Suppressor macrophage treated with lipopolysaccharide for 1 hour (primary cell): ENCODE measurements around the gene PRR9.

Experiments used
- DNase-seq, 3 donors: peaks; one replicate each; pipeline ENCODE4 v3.0.0-alpha.2; 2020 to 2022

The PRR9 gene

DNA sequence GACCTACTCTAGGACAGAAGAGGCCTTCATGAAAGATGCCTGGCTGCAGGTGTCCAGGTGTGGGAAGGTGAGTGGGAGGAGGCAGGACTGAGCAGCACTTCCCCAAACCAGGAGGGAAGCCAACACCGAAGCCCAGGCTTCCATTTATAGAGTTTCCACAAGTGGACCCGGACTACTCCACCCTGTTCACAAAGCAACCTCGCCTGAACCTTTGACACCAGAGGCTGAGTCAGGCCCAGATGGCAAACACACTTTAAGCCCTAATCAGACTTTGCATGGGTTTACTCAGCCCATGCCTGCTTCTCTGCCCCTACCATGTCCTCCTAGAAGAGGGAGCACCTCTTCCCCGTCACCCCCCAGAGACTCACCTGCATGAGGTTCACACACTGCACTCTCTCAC, 14.0 kb downstream of the PRR9 start:
- DNase-seq = peak; percentile 11 to 32 (median 17)

DNA sequence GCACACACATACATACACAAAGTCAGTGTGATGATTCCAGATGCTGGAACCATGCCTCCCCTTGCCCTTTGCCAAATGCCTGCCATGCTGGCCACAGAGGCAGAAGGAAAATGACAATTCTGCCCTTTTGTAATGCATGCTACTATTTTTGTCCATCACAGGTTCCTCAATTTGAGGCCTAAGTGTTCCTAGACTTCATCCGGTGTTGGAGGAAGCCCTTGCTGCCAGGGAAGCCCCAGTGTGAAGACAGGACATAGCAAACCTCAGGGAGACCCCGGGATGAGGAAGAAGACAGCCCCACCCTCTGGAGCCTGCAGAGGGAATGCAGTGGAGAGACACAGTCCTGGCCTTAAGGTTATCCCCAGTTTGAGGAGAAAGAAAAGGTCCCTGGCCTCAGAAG, 14.4 kb downstream of the PRR9 start:
- peak; percentile 56 to 65 (median 61) for DNase-seq

DNA sequence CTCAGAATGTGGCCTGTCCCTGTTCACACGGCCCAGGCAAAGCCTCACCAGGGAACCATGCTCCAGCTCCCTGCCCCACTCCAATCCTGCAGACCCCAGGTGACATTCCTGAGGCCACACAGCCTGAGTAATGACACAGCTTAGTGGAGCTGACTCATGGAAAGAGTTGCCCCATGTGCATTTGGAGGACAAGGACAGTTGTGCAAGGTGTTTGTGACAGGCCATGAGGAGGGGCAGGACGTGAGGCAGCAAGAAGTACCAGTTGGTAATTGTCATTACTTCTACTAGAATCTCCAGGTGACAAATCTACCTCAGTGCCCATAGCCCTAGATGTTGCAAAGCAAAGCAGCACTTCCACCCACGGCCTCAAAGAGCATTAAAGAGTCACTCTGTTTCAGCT, 15.2 kb downstream of the PRR9 start:
- DNase-seq = peak; percentile 49 to 58 (median 58)

DNA sequence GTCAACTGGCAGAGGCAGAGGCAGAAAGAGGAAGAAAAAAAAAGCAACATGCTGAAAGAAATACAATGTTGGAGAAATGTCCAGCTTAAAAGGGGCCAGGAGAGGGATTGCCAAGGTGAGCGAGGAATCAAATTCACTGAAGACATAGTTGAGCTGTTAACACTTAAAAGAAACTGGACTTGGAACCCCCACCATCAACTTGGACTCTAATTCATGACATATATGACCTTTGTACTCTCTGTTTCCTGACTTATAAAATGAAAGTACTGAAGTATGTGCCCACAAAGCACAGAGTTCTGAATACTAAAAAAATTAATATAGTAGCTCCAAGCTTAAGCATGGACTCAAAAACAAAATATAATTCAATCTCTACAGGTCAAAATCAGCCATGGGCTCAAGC, 16.1 kb downstream of the PRR9 start:
- peak in 1 of 3 donors; percentile 8 for DNase-seq

DNA sequence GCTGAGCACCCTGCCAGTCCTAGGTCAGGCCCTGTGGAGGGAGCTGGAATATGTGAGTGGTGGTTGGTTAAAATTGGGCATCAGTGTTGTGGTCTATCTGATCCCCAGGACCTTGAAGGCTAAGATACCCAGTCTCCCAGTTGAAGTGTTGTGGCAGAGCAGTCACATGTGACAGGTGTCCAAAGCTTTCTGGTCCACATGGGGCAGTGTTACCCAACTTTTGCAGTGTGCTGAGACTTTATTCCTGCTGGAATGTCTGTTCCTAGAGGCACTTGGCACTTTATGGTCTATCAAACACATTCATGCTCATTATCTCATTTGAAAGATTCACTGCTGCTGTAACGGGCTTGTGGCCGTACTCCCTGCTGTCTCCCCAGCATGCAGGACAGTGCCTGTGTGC, 21.1 kb downstream of the PRR9 start:
- DNase-seq = no peak

DNA sequence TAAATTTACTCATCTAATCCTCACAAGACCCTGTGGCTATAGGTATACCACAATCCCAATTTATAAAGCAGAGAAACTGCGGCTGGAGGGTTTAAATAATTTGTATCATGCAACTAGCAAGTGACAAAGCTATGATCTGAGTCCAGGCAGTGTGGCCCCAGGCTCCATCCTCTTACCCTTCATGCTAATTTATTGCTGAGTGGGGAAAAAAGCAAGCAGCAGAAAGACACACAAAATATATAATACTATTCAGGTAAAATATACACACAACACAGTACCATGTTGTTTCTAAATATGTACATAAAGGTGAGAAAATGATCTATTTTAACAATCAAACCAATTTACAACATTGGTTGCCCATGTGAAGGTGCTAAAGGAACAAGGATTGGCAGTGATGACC, 24.8 kb downstream of the PRR9 start:
- no peak for DNase-seq

DNA sequence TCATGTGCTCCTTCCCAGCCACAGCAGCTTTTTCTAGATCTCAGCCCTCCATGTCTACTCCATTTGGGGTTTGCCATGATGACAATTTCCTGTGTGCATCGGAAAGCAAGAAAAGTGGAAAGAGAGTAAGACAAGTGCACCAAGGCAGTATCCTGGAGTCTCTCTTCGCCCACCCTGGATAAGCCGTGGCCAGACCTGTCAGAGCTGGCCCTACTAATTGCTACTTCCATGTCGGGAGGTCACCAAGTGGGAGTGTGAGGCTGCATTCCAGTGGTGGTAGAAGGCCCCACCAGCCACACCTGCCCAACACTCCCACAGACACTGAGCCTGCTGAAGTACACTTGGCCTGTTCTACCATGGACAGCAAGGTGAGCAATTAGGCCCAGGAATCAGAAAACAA, 28.1 kb downstream of the PRR9 start:
- no peak for DNase-seq

DNA sequence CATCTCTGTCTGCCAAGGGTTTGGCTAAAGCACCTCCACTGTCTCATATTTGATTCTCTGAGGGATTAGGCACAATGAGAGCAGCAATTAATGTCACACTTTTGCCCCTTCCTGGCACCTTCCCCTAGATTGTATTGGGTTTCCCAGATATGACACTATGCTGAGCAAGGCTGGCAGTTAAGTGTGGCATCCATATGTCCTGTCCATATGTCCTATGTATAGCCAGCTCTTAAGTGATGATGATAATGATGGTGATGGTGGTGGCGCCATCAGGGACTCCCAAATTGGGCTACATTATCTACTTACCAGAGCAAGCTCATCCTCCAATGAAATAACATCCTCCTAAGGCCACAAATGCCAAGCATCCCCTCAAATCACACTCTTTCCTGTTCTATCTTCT, 28.6 kb downstream of the PRR9 start:
- no peak for DNase-seq

DNA sequence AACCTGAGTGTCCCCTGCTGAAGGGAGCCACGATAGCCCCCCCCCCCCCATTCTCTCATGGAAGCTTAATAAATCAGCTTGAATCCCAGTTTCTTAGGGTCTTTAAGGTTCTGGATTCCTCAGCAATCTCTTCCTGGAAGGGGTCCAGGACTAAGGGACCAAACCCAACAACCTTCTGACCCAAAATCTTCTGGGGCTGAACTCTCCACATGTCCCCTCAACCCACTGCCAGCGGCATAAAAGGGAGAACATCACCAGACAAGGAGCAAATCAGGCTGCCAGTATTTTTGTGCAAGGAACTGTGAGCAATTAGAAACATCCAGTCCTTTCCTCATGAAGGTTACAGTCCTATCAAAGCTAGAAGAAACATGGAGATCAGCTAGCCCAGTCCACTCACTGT, 29.4 kb downstream of the PRR9 start:
- DNase-seq = no peak

DNA sequence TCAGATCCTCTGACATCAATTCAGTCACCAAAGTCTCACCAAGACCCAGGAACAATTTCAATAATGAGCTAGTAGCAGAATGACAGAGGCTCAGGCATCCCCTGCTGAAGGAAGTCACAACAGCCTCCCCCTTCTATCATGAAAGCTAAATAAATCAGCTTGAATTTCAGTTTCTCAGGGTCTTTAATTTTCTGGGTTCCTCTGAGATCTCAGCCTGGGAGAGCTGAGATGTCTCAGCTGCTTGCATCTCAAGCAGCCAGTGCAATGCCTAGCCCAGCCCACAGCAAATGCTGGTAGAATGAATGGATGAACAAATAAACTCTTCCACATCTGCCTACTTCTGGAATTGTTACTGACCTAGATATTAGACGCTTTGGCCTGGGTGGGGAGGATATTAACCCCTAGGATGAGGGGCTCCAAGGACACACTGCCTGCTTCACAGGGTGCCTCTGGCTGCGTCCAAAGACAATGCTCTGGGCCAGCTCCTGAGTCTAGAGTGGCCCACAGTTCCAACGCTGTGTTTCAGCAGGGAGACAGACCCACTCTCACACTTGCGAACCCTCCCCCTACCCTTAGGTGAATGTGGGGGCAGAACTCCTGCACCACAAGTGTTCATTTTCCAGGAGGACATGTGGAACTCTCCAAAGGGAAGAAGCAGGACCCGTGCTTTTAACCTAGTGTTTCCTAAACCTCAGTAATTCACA, 30.9 kb downstream of the PRR9 start:
- no peak for DNase-seq

DNA sequence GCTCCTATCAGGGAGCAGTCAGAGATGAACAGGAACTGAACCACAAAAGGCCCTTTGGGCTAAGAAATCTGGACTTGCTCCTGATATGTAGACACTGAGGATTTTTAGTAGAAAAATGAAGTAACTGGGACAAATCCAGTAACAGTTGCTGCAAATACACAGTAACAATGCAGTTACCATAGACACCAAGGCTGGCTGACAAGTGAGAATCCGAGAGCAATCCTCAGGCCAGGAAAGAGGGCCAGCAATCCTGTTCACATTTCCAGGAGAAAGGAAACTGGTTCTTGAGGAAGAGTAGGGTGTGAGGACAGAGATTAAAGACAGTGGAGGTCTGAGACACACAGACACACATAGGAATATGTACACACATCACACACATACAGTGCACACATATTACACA, 32.8 kb downstream of the PRR9 start:
- no peak for DNase-seq

DNA sequence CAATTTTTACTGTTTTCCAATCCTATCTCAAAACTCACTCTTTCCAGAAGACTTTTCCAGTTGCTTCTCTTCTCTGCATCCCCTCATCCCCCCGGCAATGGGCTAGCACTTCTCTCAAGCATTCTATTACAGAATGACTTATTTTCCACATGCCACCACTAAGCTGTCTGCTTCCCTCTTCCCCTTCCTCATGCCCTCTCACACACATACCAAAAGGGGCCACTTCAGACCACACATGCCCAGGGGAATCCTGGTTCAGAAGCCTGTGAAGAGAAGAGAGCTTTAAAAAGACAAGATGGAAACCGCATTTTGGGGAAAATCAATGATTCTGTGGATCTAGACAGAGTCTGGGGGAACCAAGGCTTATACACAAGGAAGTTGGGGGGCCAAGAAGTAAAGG, 33.7 kb downstream of the PRR9 start:
- DNase-seq = no peak

DNA sequence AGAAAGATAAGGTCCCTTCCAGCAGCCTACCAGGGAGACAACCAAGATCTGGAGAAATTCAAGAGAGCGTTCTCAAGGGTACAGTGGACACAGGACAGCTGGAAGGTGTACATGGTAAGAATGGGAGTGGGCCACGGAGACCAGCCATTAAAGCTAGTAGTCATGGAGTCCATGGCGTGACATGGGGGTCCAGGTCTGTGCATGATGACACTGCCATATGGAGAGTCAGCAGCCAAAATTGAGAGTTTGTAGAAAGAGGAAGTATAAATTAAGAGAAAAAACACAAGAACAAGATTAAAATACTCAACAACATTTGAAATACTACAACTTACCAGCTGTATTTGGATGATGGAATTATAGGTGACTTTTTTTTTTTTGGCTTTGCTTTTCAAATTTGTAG, 34.2 kb downstream of the PRR9 start:
- no peak for DNase-seq

DNA sequence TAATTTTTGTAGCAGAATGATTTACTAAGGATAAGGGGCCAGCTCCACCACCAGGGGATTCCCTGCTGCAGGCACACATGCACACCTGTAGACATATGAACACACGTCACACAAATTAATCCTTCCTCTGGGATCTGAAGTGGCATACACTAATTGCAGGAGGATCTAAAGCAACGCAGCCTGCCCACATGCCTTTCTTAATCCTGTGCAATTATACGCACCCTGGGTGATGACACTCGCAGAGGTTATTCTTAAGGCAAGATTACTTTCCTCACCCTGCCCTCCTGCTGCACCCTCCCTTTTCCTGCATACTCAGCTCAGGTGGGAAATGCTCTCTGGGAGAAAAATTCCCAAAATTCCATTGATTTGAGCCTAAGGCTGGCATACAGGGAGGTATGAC, 34.6 kb downstream of the PRR9 start:
- no peak for DNase-seq

DNA sequence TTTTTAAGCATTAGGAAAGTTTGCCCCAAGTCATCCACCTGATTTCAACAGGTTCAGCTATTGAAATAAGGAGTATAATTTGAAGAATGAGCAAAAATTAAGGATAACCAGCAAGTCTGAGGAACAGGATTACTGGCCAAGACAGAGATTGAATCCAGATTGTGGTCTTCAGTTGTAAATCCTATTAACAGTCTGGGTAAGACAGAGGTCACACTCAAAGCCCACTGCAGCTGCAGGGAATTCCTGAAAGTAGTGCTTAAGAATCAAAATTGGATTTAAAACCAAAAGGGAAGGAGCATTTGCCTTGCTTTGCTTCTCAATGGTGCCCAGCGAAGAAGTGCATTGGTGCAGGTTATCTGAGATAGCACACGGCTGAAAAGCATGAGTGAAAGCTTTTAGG, 35.7 kb downstream of the PRR9 start:
- no peak for DNase-seq

DNA sequence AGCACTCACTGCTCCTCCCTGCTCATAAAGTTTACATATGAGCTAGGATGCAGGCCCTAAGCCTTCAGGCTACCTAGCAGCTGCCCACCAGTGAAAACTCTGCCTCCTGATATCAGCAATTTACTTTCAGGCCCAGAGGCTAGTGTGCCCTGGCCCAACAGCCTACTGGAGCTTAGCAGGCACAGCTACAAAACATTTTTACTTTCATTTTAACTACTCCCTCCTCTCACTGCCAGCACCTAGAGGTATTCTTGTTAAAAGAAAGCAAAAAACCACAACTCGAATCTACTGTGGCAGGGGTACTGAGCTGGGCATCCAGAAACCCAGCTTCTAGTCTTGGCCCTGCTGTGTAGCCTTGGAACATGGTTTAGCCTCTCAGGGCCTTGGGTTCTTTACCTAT, 36.3 kb downstream of the PRR9 start:
- no peak for DNase-seq

DNA sequence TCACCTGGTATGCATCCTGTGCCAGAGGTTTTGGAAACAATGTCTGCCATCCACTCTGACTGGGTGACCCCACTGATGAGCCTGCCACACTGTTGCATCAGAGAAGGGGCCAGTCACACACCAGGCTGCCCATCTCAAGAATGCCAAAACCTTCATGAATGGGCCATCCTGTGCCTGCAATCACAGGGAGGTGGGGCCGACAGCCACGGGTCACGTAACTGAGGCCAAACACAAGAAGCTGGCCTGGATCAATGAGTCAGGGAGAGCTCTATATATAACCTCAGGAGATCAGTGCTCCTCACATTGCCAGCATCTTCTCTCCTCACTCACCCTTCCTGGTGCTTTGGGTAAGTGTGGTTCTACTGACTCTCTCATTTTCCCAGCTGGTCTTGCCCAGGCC, 42.0 kb downstream of the PRR9 start, which contains the start of gene LORICRIN:
TSS of gene LORICRIN (plus strand) at position 301 of the 400 bp plus-strand sequence. CDS start 1,263 bp downstream, outside the sequence.
- DNase-seq = no peak

DNA sequence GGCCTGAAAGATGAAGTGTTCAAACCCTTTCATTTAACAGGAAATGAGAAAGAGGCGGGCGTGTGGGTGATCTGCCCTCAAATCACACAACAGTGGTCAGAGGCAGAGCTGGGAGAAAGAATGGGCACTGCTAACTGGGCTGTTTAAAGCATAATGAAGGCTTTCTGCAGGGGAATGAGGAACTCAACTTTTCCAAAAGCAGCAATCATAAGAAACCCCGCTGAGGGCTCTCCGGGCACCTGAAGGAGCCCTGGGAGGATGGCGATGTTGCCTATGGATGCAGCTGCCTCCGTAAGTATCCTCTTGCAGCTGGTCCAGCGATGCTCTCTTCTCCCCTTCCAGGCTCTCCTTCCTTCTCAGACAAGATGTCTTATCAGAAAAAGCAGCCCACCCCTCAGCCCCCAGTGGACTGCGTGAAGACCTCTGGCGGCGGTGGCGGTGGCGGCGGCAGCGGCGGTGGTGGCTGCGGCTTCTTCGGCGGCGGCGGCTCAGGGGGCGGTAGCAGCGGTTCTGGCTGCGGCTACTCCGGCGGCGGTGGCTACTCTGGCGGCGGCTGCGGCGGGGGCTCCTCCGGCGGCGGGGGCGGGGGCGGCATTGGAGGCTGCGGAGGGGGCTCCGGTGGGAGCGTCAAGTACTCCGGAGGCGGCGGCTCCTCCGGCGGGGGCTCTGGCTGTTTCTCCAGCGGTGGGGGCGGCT, 43.3 kb downstream of the PRR9 start:
- DNase-seq = peak; percentile 48 to 54 (median 53)

DNA sequence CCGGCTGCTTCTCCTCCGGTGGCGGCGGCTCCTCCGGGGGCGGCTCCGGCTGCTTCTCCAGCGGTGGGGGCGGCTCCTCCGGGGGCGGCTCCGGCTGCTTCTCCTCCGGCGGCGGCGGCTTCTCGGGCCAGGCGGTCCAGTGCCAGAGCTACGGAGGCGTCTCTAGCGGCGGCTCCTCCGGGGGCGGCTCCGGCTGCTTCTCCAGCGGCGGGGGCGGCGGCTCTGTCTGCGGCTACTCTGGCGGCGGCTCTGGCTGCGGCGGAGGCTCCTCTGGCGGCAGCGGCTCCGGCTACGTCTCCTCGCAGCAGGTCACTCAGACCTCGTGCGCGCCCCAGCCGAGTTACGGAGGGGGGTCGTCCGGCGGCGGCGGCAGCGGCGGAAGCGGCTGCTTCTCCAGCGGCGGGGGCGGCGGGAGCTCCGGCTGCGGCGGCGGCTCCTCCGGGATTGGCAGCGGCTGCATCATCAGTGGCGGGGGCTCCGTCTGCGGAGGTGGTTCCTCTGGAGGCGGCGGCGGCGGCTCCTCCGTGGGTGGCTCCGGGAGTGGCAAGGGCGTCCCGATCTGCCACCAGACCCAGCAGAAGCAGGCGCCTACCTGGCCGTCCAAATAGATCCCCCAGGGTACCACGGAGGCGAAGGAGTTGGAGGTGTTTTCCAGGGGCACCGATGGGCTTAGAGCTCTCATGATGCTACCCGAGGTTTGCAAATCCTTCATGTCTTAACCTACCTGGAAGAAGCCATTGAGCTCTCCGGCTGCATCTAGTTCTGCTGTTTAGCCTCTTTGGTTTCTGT, 44.1 kb downstream of the PRR9 start:
- peak; percentile 29 to 63 (median 49) for DNase-seq

DNA sequence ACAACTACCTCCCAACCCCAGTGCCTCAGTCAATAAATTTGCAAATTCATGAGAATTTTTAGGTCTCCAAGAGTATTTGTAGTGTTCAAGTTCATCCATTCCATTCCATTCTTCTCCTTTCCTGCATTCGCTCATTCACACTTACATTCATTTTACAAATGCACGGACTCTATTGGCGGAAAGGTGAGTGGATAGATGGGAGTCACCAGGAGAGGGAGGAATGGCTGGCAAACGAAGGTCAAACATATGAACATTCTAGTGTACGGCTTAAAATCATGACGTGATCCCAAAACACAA, 44.6 kb downstream of the PRR9 start:
- no peak for DNase-seq

DNA sequence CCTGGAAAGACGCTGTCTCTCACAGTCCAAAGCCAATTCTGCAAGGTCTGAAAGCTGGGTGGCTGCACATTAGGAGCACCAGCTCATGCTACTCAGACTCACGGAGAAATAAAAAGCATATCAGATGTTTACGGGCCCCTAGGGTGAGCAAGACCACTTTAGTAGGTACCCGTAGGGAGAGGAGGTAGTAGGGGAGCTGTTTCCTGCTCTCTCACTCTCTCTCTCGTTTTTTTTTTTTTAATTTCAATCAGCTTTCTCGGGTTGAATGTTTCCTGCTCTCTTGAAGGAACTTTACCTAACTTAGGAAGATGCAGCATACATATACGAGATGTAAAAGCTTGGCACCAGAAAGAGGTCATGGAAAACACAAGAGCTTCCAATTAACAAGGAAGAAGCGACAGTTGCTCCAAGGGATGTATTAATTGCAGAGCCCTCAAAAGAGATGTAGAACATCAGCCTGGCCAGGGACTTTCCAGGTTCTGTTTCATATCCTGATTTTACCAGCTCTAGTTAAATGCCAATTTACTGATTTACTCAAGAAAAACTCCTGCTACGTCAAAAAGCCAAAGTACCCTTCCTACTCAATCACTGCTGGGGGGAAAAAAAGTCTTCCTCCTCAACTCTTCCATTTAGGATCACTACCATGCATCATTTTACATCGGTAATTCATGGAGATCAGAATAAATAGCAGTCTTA, 45.2 kb downstream of the PRR9 start:
- DNase-seq = peak; percentile 67 to 81 (median 74)

DNA sequence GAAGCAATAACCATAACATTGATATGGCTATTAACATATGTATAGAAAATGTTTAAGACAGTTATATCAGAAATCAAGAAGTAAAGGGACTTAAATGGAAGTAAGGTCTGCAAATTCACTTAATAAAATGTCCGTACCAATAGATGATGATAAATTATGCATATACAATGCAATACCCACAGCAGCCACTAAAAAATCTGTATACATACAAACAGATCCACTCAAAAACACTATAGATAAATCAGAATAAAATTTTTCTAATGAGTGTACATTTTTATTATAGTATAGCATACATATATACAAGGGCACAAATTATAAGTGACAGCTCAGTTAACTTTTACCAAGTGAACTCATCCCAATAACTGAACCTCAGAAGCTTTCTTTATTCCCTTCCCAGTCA, 48.1 kb downstream of the PRR9 start:
- no peak for DNase-seq
